ENCODE results near the gene GARIN1A.
A peak's percentile ranks its signal among the peaks of the same experiment; 100 is the strongest.
"Not testable (repeated sequence)": the region's sequence is repeated elsewhere in the genome, so short reads cannot be mapped to it uniquely, and the experiment has no call there.

Gene GARIN1A

GRCh38 chr7:128660596-128660995 lies 11.5 kb upstream of the GARIN1A start:
- Histone ChIP-seq H3K9me3 (ENCODE audit: insufficient read depth, low read length) (peaks cover 13% of the 10 kb centered on the region; the same call in 1 of the 2 replicates), H3K27me3 (ENCODE audit: insufficient read depth, insufficient read length) (no peaks in the 10 kb centered on the region), H3K9ac (ENCODE audit: insufficient read length, low read depth) (no peak overlapping the region), H3K4me1 (ENCODE audit: insufficient read depth, insufficient read length) (no peaks in the 10 kb centered on the region), H3K36me3 (ENCODE audit: insufficient read depth, insufficient read length, low read length) (no peaks in the 10 kb centered on the region), H3K4me3 (ENCODE audit: insufficient read length, low read depth) (no peak overlapping the region)
- no peak for TF ChIP-seq YY1 (IDR thresholded peaks at IDR 0.05; ENCODE audit: insufficient read depth, insufficient read length)
- no peak for TF ChIP-seq SUZ12 (IDR thresholded peaks at IDR 0.05; ENCODE audit: extremely low read depth, insufficient read depth, insufficient read length)
- TF ChIP-seq ZNF274 (IDR thresholded peaks at IDR 0.05; ENCODE audit: low read depth, low read length) = no peak
- DNase-seq (ENCODE audit: low read depth, low spot score) = no peak

- H3K36me3 ChIP-seq (ENCODE audit: insufficient read depth, insufficient read length, low read length) = no peaks in the 10 kb centered on the region
- no peak for TF ChIP-seq ZNF274 (IDR thresholded peaks at IDR 0.05; ENCODE audit: low read depth, low read length)
- no peak for TF ChIP-seq SUZ12 (IDR thresholded peaks at IDR 0.05; ENCODE audit: extremely low read depth, insufficient read depth, insufficient read length)
- no peak for TF ChIP-seq YY1 (IDR thresholded peaks at IDR 0.05; ENCODE audit: insufficient read depth, insufficient read length)
- DNase-seq (ENCODE audit: low read depth, low spot score) = no peak
- H3K9ac ChIP-seq (ENCODE audit: insufficient read length, low read depth) = no peak overlapping the region
- no peaks in the 10 kb centered on the region for H3K4me1 ChIP-seq (ENCODE audit: insufficient read depth, insufficient read length)
- H3K4me3 ChIP-seq (ENCODE audit: insufficient read length, low read depth) = no peak overlapping the region
- peaks cover 13% of the 10 kb centered on the region; the same call in 1 of the 2 replicates for H3K9me3 ChIP-seq (ENCODE audit: insufficient read depth, low read length)
- no peaks in the 10 kb centered on the region for H3K27me3 ChIP-seq (ENCODE audit: insufficient read depth, insufficient read length)
Observed at GRCh38 chr7:128661446-128661845, 10.6 kb upstream of the GARIN1A start.

- Histone ChIP-seq H3K4me3 (ENCODE audit: insufficient read length, low read depth) (no peak overlapping the region), H3K4me1 (ENCODE audit: insufficient read depth, insufficient read length) (no peaks in the 10 kb centered on the region), H3K9ac (ENCODE audit: insufficient read length, low read depth) (no peak overlapping the region), H3K27me3 (ENCODE audit: insufficient read depth, insufficient read length) (no peaks in the 10 kb centered on the region), H3K9me3 (ENCODE audit: insufficient read depth, low read length) (peaks cover 13% of the 10 kb centered on the region; the same call in 1 of the 2 replicates), H3K36me3 (ENCODE audit: insufficient read depth, insufficient read length, low read length) (no peaks in the 10 kb centered on the region)
- peak; percentile 15 for DNase-seq (ENCODE audit: low read depth, low spot score)
- TF ChIP-seq ZNF274 (IDR thresholded peaks at IDR 0.05; ENCODE audit: low read depth, low read length) (no peak), YY1 (IDR thresholded peaks at IDR 0.05; ENCODE audit: insufficient read depth, insufficient read length) (no peak), SUZ12 (IDR thresholded peaks at IDR 0.05; ENCODE audit: extremely low read depth, insufficient read depth, insufficient read length) (no peak)
Observed at GRCh38 chr7:128662091-128662490, 10.0 kb upstream of the GARIN1A start.

GRCh38 chr7:128663223-128663622 lies 8.9 kb upstream of the GARIN1A start:
- H3K27me3 ChIP-seq (ENCODE audit: insufficient read depth, insufficient read length); H3K9ac ChIP-seq (ENCODE audit: insufficient read length, low read depth); H3K4me3 ChIP-seq (ENCODE audit: insufficient read length, low read depth); H3K4me1 ChIP-seq (ENCODE audit: insufficient read depth, insufficient read length); H3K36me3 ChIP-seq (ENCODE audit: insufficient read depth, insufficient read length, low read length); DNase-seq (ENCODE audit: low read depth, low spot score): not testable (repeated sequence)
- H3K9me3 ChIP-seq (ENCODE audit: insufficient read depth, low read length) = peaks cover 13% of the 10 kb centered on the region; the same call in 1 of the 2 replicates

GRCh38 chr7:128665057-128665456 lies 7.0 kb upstream of the GARIN1A start:
- H3K4me3 ChIP-seq (ENCODE audit: insufficient read length, low read depth) = no peak overlapping the region
- TF ChIP-seq SUZ12 (IDR thresholded peaks at IDR 0.05; ENCODE audit: extremely low read depth, insufficient read depth, insufficient read length) = no peak
- TF ChIP-seq YY1 (IDR thresholded peaks at IDR 0.05; ENCODE audit: insufficient read depth, insufficient read length) = no peak
- TF ChIP-seq ZNF274 (IDR thresholded peaks at IDR 0.05; ENCODE audit: low read depth, low read length) = no peak
- no peaks in the 10 kb centered on the region for H3K27me3 ChIP-seq (ENCODE audit: insufficient read depth, insufficient read length)
- no peak overlapping the region for H3K9ac ChIP-seq (ENCODE audit: insufficient read length, low read depth)
- no peak for DNase-seq (ENCODE audit: low read depth, low spot score)
- H3K9me3 ChIP-seq (ENCODE audit: insufficient read depth, low read length) = peaks cover 13% of the 10 kb centered on the region; the same call in 1 of the 2 replicates
- H3K4me1 ChIP-seq (ENCODE audit: insufficient read depth, insufficient read length) = no peaks in the 10 kb centered on the region
- no peaks in the 10 kb centered on the region for H3K36me3 ChIP-seq (ENCODE audit: insufficient read depth, insufficient read length, low read length)

GRCh38 chr7:128666200-128666599 lies 5.9 kb upstream of the GARIN1A start:
- Histone ChIP-seq H3K4me1 (ENCODE audit: insufficient read depth, insufficient read length) (no peaks in the 10 kb centered on the region), H3K36me3 (ENCODE audit: insufficient read depth, insufficient read length, low read length) (no peaks in the 10 kb centered on the region), H3K4me3 (ENCODE audit: insufficient read length, low read depth) (no peak overlapping the region), H3K9me3 (ENCODE audit: insufficient read depth, low read length) (peaks cover 12% of the 10 kb centered on the region; the same call in 1 of the 2 replicates), H3K9ac (ENCODE audit: insufficient read length, low read depth) (no peak overlapping the region), H3K27me3 (ENCODE audit: insufficient read depth, insufficient read length) (no peaks in the 10 kb centered on the region)
- no peak for TF ChIP-seq YY1 (IDR thresholded peaks at IDR 0.05; ENCODE audit: insufficient read depth, insufficient read length)
- no peak for TF ChIP-seq SUZ12 (IDR thresholded peaks at IDR 0.05; ENCODE audit: extremely low read depth, insufficient read depth, insufficient read length)
- TF ChIP-seq ZNF274 (IDR thresholded peaks at IDR 0.05; ENCODE audit: low read depth, low read length) = no peak
- DNase-seq (ENCODE audit: low read depth, low spot score) = no peak

- H3K4me3 ChIP-seq (ENCODE audit: insufficient read length, low read depth) = no peak overlapping the region
- no peaks in the 10 kb centered on the region for H3K9me3 ChIP-seq (ENCODE audit: insufficient read depth, low read length)
- DNase-seq (ENCODE audit: low read depth, low spot score) = peak; percentile 18
- H3K27me3 ChIP-seq (ENCODE audit: insufficient read depth, insufficient read length) = no peaks in the 10 kb centered on the region
- H3K9ac ChIP-seq (ENCODE audit: insufficient read length, low read depth) = no peak overlapping the region
- TF ChIP-seq YY1 (IDR thresholded peaks at IDR 0.05; ENCODE audit: insufficient read depth, insufficient read length) (no peak), SUZ12 (IDR thresholded peaks at IDR 0.05; ENCODE audit: extremely low read depth, insufficient read depth, insufficient read length) (no peak), ZNF274 (IDR thresholded peaks at IDR 0.05; ENCODE audit: low read depth, low read length) (no peak)
- H3K36me3 ChIP-seq (ENCODE audit: insufficient read depth, insufficient read length, low read length) = no peaks in the 10 kb centered on the region
- H3K4me1 ChIP-seq (ENCODE audit: insufficient read depth, insufficient read length) = no peaks in the 10 kb centered on the region
Observed at GRCh38 chr7:128672927-128673517, 930 bp downstream of the GARIN1A start.

Data from NT2/D1 (cell line).